HG02763 (cell line): ENCODE measurements around the gene MANBA.

Experiments
- ATAC-seq: cut with Tn5 transposase; IDR thresholded peaks from one replicate; pipeline ENCODE4 v1.9.1; 2021; ENCODE audit warnings: mild to moderate bottlenecking, moderate library complexity; ENCODE audit not compliant: unreplicated experiment

Gene MANBA

DNA sequence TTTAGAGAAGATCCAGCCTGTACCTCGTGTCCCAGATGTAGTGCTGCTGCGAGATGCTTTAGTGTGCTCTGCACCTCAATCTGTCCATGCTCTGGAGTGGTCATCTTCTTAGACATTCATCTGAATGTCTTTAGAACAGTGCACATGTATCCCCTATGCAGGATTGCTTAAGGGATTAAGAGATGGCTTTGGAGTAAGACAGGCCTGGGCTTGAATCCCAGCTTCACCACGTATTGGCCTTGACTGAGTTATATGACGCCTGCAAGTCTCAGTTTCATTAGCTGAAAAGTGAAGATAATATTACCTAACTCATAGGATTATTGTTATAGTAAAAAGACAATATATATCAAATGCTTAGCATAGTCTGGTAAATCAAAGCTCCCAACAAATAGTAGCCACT, 161.3 kb downstream of the MANBA start:
- ATAC-seq = no peak

DNA sequence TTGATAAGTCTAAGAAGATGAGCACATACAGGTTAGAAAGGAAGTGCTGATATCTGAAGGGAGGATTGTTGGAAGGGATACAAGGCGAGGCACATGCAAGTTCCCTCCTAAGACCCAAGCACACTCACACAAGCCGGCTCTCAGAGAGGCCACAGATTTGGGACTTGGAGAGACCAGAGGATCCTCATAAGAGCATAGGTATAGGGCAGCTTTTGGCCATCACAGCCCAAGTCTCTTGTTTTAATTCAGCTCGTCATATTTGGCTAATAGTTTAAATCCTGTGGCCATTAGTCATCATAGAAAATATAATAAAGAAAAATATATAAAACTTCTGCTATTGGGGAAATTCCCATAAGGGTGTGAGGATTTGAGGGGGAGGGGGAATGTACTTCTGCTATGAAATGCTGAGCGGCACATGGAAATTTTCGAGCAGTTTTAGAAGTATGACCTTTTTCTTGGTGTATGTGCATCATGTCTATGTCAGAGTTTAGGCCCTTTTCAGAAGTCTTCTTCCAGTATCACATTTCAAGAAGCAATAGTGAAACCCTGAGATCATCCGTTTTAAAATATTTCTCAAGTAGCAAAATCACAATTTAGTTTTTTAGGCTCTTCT, 161.9 kb downstream of the MANBA start:
- ATAC-seq = no peak

DNA sequence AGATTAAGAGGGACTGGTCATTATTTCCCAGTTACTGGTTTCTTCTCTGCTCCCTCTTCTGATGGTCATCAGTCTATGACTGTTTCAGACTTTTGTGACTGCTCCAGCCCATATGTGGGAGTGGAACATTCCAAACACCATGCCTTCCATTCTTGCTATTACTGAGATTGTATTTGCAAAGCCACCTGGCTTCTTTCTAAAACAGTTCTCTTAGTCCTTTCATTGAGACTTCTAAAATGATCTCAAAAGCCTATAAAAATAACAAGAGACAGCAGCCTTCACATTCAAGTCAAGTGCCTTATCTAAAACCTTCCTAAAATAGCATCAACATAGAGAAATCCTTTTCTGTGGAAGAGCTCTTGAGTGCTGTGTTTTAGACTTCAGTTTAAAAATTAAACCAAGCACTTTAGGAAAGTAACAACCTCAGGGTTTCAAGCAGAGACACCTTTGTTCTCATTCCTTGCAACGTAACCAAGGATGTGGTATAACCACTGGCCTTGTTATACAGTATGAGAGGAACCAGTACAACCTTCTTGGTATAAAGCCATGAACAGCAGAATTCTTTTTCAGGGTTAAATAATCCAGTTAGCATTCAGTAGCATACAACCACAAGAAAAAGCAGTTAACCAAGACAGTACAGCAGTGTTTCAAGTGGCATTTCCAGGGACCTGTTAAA, 162.5 kb downstream of the MANBA start:
- ATAC-seq = peak; percentile 59

DNA sequence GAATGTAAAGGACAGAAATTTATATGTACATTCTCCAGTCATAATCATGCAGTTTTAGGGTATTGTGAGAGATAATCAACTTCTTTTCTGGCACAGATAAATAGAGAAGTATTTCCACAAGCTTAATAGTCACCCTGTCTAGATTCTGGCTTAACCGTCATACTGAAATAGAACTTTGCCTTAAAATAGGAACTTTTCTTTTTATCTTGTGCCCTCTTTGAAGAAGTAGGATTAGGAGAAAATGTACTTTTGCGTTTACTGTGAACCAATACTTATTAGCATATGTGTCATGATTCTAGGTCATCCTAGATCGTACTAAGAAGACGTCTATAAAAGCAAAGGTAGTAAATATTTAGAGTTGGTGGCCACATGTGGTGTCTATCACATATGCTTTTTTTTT, 164.2 kb downstream of the MANBA start:
- ATAC-seq = no peak

DNA sequence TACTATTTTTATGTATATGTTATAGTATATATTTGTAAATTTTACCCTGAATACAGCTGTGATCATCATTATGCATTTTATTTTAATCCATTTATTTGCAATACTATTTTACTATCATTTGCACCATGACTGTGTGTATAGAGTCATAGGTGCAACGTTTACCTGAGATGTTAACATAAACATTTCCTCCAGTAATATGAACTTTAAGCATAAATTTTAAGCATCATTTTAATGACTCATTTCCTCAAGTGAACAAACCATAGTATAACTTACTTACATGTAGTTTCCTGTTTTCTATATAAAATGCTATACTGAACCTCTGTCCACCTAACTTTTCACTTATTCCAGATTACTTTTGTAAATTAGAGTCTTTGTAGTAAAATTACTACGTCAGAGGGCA, 166.8 kb downstream of the MANBA start:
- no peak for ATAC-seq

DNA sequence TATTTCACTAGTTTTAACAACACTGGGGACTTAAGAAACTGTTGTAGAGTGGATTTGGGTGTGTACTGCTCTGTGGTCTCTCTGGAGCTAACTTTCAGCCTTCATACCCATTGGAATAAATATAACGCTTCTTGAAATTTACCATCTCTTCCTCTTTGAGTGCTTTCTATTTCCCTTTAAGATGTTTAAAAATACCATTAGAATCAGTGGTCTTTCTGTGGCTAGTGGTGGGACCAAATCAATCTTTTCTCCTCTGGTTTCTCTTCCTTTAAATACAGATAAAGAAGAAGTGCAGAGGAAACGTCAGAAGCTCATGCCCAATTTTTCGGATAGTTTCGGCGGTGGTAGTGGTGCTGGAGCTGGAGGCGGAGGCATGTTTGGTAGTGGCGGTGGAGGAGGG, 167.6 kb downstream of the MANBA start:
- ATAC-seq = no peak

DNA sequence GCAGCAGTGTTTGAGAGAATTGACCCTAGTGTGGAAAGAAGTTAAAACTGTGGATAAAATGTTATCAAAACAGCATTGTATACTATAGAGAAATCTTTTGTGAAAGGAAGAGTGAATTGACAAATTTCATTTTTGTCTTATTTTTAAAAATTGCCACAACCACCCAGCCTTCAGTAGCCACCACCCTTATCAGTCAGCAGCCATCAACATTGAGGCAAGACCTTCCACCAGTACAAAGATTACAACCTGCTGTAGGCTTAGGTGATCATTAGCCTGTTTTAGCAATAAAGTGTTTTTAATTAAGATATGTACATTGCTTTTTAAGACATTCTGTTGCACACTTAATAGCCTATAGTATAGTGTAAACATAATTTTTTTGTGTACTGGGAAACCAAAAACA, 168.5 kb downstream of the MANBA start:
- ATAC-seq = no peak

DNA sequence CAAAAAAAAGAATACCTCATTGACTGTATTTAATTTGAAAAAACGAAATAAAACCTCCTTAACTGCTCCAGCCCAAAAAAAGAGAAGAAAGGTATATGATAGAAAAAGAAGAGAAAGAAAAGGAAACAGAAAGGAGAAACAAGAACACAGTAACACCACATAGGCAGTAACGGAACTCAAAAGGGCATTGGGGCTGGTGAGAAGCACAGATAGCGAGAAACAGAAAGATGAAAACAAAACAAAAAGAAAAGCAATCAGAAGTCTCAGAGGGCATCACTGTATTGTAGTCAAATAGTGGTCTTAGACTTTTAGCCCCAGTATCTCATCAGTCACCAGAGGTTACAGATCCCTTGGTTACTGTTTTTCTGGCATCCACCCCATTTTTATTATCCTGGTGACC, 171.0 kb downstream of the MANBA start:
- ATAC-seq = no peak

DNA sequence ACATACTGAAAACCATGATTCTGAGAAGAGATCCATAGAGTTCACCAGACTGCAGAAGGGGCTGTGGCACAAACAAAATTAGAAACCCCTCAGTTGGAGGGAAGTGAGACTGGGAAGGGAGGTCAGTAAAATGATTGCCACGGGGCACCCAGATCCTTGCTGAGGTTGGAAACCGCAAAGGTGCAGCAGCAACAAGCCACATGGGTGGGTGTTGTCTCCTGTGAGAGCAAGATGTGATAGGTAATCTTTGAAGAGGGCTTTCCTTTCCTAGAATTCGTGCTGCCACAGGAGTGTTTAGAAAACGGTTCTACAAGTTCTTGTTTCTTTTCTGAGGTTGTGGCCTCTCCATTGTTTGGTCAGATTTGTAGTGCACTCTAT, 174.1 kb downstream of the MANBA start:
- ATAC-seq = no peak

DNA sequence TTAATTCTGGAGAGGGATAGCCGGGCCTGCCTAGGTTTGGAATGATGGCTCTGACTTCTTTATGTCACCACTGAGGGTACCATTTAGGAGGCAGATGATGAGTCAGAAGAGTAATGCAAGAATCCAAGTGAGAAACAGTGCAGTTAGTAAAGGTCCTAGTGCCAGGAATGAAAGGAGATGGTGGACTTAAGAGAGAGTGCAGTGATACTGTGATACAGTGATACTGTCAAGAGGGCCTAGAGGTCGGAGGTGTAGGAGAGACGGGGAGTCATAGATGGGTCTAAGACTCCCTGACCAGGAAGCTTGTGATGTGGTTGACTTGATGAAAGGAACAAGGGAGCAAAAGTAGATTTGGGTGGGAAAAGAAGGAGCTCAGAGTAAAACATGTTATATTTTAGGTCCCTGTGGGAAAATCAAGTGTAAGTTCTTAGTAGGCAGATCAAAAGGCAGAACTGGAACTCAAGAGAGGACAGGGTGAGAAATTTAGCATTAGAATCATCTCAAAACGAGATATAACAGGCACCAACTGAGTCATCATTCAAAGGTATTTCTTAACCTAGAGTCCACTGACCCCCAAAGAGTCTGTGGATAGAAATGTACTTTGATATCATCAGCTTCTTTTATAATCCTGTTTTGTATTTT, 174.6 kb downstream of the MANBA start:
- ATAC-seq = no peak

DNA sequence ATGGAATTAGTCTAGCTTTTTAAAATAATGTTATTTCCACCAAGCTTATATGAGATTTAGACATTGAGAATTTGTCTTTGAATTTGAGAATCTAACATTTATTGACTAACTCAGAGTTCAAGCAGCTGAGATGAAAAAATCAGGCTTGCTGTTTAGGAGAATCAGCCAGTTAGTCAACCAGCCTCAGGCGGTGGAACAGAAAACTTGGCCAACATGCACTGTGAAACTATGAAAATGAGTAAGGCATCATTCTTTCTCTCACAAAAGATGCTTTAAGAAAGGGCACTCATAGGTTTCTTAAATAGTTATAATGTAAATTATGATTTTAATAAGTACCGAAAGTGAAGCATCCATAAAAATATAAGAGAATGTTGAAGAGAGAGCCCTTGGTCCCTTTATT, 175.4 kb downstream of the MANBA start:
- peak; percentile 33 for ATAC-seq

DNA sequence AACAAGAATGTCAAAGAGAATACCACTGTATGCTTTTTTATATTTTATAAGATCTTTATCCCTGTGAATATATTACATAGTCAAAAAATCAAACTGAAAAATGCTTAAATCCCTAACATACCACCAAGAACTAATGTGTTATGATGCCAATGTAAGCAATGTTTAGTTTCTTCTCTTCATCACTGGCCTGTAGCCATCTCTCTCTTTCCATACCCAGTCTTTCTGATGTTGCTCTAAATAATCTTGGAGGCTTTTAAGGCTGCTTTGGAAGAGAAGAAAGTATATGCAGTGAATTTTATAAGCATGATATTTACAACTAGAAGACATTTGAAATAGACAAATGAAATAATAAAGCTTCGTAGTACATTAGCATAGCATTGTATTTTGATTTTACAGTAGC, 176.7 kb downstream of the MANBA start:
- no peak for ATAC-seq
